Gastrocnemius medialis (tissue), 4 donors: ENCODE data around the gene RPS29.

ENCODE experiments used
- CTCF ChIP-seq, 5 experiments: fragments of 450-650 bp in 3 of 5; fragments of 200-600 bp in 2 of 5; sonication (generic) in 2 of 5; IDR thresholded peaks in 4 of 5; conservative IDR thresholded peaks in 1 of 5; 1 replicate in 4 of 5; 2 replicates in 1 of 5; pipeline ENCODE4 v1.5.1; 2016 to 2019; ENCODE audit warnings: antibody characterized with exemption in 5 of 5, mild to moderate bottlenecking in 3 of 5, moderate library complexity in 3 of 5
- POLR2A ChIP-seq, 2 donors: fragments of 450-650 bp; IDR thresholded peaks; one replicate each; pipeline ENCODE4 v1.6.1; 2017; ENCODE audit warnings: antibody characterized with exemption in 2 of 2, mild to moderate bottlenecking in 2 of 2, moderate library complexity in 2 of 2

- no peak for TF ChIP-seq CTCF (IDR thresholded peaks at IDR 0.05 in 4 of 5, conservative IDR thresholded peaks at IDR 0.05 in 1 of 5)
- no peak for TF ChIP-seq POLR2A (IDR thresholded peaks at IDR 0.05)
These were observed 26.0 kb downstream of the RPS29 start for GRCh38 chr14:49559979-49560768.
